Osteocyte (in vitro differentiated cells): Measurements from ENCODE around the gene USP17L29. TPM values are rescaled to one million over a fixed set of nuclear protein-coding genes. Genes with fewer than 3 reads are reported as not detected.
"Not testable (repeated sequence)": the region's sequence is repeated elsewhere in the genome, so short reads cannot be mapped to it uniquely, and the experiment has no call there.

Source experiments
- DNase-seq: peaks from one replicate; pipeline ENCODE4 v3.0.0; 2021; ENCODE audit warnings: mixed read lengths; ENCODE audit not compliant: unreplicated experiment; ENCODE audit errors: extremely low spot score
- H3K27ac Mint-ChIP-seq: one replicate; pipeline ENCODE4 v1.8.0; 2021; ENCODE audit warnings: mild to moderate bottlenecking, mixed read lengths; ENCODE audit not compliant: unreplicated experiment
- H3K27me3 Mint-ChIP-seq: one replicate; pipeline ENCODE4 v1.8.0; 2021; ENCODE audit warnings: mixed read lengths; ENCODE audit not compliant: unreplicated experiment
- H3K36me3 Mint-ChIP-seq: one replicate; pipeline ENCODE4 v1.8.0; 2021; ENCODE audit warnings: mixed read lengths; ENCODE audit not compliant: unreplicated experiment
- H3K4me1 Mint-ChIP-seq: one replicate; pipeline ENCODE4 v1.8.0; 2021; ENCODE audit warnings: mixed read lengths; ENCODE audit not compliant: unreplicated experiment
- H3K4me3 Mint-ChIP-seq: one replicate; pipeline ENCODE4 v1.8.0; 2021; ENCODE audit warnings: mild to moderate bottlenecking, moderate library complexity, mixed read lengths; ENCODE audit not compliant: unreplicated experiment
- H3K9me3 Mint-ChIP-seq: one replicate; pipeline ENCODE4 v1.8.0; 2021; ENCODE audit warnings: mixed read lengths; ENCODE audit not compliant: unreplicated experiment
- long read RNA-seq: library from polyadenylated mRNA; unstranded; transcript quantifications from one replicate; pipeline ENCODE4 v2.0.0, GENCODE V29; 2021
- total RNA-seq: library from RNA; stranded (reverse); gene quantifications from 2 replicates; pipeline ENCODE4 v1.2.1, GENCODE V29; 2021

Gene USP17L29, protein sequence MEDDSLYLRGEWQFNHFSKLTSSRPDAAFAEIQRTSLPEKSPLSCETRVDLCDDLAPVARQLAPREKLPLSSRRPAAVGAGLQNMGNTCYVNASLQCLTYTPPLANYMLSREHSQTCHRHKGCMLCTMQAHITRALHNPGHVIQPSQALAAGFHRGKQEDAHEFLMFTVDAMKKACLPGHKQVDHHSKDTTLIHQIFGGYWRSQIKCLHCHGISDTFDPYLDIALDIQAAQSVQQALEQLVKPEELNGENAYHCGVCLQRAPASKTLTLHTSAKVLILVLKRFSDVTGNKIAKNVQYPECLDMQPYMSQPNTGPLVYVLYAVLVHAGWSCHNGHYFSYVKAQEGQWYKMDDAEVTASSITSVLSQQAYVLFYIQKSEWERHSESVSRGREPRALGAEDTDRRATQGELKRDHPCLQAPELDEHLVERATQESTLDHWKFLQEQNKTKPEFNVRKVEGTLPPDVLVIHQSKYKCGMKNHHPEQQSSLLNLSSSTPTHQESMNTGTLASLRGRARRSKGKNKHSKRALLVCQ
- not detected in 2 replicates for total RNA-seq
- long read RNA-seq = 0 reads

DNA sequence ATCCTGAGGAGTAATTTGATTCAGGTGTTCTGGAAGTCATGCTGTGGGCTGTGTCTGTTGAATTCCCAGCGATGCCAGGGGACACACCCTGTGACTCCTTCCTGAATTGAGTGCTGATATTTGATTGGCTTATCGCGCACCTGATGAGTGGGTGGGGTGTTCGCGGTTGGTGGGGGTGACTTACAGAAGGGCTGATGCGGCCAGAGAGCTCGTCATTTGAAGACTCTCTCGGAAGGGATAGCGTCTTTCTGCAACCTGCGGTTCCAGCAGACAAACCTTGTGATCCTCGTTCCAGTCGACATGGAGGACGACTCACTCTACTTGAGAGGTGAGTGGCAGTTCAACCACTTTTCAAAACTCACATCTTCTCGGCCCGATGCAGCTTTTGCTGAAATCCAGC is at the start of gene USP17L29:
USP17L29 (plus strand) TSS at position 301 of the 400 bp plus-strand sequence; CDS start at position 301, 0 bp downstream.
- H3K27ac Mint-ChIP-seq, H3K4me3 Mint-ChIP-seq, H3K9me3 Mint-ChIP-seq, H3K36me3 Mint-ChIP-seq, H3K27me3 Mint-ChIP-seq, H3K4me1 Mint-ChIP-seq, DNase-seq: not testable (repeated sequence)

DNA sequence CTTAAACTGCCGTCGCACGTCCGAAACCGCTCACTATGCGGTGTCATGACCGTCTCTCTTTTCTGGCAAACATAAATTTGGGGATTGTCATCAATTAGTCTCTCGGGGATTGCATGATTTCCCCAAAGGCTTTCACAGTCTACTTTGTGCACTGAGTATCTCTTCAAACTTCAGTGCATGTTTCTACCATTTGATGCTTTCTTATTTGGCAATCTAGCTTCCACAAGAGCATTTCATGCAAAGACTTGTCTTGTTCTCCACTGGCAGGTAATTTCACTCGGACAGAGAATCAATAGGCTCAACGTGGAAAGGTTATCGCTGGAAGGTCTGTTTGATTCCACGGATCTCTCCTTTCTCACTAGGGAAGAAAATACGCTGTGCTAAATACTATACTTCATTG is 29.2 kb upstream of the USP17L29 start:
- H3K36me3 Mint-ChIP-seq, DNase-seq, H3K4me3 Mint-ChIP-seq, H3K27me3 Mint-ChIP-seq, H3K9me3 Mint-ChIP-seq, H3K4me1 Mint-ChIP-seq, H3K27ac Mint-ChIP-seq: not testable (repeated sequence)

DNA sequence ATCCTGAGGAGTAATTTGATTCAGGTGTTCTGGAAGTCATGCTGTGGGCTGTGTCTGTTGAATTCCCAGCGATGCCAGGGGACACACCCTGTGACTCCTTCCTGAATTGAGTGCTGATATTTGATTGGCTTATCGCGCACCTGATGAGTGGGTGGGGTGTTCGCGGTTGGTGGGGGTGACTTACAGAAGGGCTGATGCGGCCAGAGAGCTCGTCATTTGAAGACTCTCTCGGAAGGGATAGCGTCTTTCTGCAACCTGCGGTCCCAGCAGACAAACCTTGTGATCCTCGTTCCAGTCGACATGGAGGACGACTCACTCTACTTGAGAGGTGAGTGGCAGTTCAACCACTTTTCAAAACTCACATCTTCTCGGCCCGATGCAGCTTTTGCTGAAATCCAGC is 28.6 kb upstream of the USP17L29 start, which contains the start of gene USP17L24:
USP17L24 (plus strand) TSS at position 301 of the 400 bp plus-strand sequence; CDS start at position 301, 0 bp downstream.
- H3K36me3 Mint-ChIP-seq, H3K9me3 Mint-ChIP-seq, H3K27me3 Mint-ChIP-seq, H3K4me3 Mint-ChIP-seq, H3K4me1 Mint-ChIP-seq, DNase-seq, H3K27ac Mint-ChIP-seq: not testable (repeated sequence)

- H3K9me3 Mint-ChIP-seq, H3K4me3 Mint-ChIP-seq, H3K4me1 Mint-ChIP-seq, H3K27me3 Mint-ChIP-seq, H3K36me3 Mint-ChIP-seq, DNase-seq, H3K27ac Mint-ChIP-seq: not testable (repeated sequence)
These were observed 23.8 kb upstream of the USP17L29 start, which contains the start of gene USP17L25 for GRCh38 chr4:9329611-9330010. TSS of gene USP17L25 (plus strand) at chr4:9329911. CDS start at chr4:9329911, 0 bp downstream.

GRCh38 chr4:9334358-9334757 is 19.1 kb upstream of the USP17L29 start, which contains the start of gene USP17L26:
TSS of gene USP17L26 (plus strand) at chr4:9334658. CDS start at chr4:9334658, 0 bp downstream.
- not testable (repeated sequence) for H3K27me3 Mint-ChIP-seq, H3K27ac Mint-ChIP-seq, H3K4me3 Mint-ChIP-seq, H3K36me3 Mint-ChIP-seq, DNase-seq, H3K4me1 Mint-ChIP-seq, H3K9me3 Mint-ChIP-seq

GRCh38 chr4:9339103-9339502 is 14.3 kb upstream of the USP17L29 start, which contains the start of gene USP17L5:
TSS of gene USP17L5 (plus strand) at chr4:9339403. CDS start at chr4:9339403, 0 bp downstream.
- not testable (repeated sequence) for H3K4me1 Mint-ChIP-seq, DNase-seq, H3K9me3 Mint-ChIP-seq, H3K36me3 Mint-ChIP-seq, H3K4me3 Mint-ChIP-seq, H3K27me3 Mint-ChIP-seq, H3K27ac Mint-ChIP-seq

DNA sequence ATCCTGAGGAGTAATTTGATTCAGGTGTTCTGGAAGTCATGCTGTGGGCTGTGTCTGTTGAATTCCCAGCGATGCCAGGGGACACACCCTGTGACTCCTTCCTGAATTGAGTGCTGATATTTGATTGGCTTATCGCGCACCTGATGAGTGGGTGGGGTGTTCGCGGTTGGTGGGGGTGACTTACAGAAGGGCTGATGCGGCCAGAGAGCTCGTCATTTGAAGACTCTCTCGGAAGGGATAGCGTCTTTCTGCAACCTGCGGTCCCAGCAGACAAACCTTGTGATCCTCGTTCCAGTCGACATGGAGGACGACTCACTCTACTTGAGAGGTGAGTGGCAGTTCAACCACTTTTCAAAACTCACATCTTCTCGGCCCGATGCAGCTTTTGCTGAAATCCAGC is 9.6 kb upstream of the USP17L29 start, which contains the start of gene USP17L27:
USP17L27 (plus strand) TSS at position 301 of the 400 bp plus-strand sequence; CDS start at position 301, 0 bp downstream.
- H3K27ac Mint-ChIP-seq = not testable (repeated sequence)

DNA sequence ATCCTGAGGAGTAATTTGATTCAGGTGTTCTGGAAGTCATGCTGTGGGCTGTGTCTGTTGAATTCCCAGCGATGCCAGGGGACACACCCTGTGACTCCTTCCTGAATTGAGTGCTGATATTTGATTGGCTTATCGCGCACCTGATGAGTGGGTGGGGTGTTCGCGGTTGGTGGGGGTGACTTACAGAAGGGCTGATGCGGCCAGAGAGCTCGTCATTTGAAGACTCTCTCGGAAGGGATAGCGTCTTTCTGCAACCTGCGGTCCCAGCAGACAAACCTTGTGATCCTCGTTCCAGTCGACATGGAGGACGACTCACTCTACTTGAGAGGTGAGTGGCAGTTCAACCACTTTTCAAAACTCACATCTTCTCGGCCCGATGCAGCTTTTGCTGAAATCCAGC is 4.8 kb upstream of the USP17L29 start, which contains the start of gene USP17L28:
USP17L28 (plus strand) TSS at position 301 of the 400 bp plus-strand sequence; CDS start at position 301, 0 bp downstream.
- not testable (repeated sequence) for H3K27ac Mint-ChIP-seq, H3K9me3 Mint-ChIP-seq, H3K27me3 Mint-ChIP-seq, DNase-seq, H3K4me3 Mint-ChIP-seq, H3K36me3 Mint-ChIP-seq, H3K4me1 Mint-ChIP-seq

More for the DNA sequence above, 9.6 kb upstream of the USP17L29 start, which contains the start of gene USP17L27:
- H3K36me3 Mint-ChIP-seq, DNase-seq, H3K4me3 Mint-ChIP-seq, H3K4me1 Mint-ChIP-seq, H3K9me3 Mint-ChIP-seq, H3K27me3 Mint-ChIP-seq: not testable (repeated sequence)

GRCh38 chr4:9350866-9351265 is 2.6 kb upstream of the USP17L29 start:
- H3K27ac Mint-ChIP-seq, DNase-seq, H3K4me1 Mint-ChIP-seq, H3K27me3 Mint-ChIP-seq, H3K36me3 Mint-ChIP-seq, H3K4me3 Mint-ChIP-seq, H3K9me3 Mint-ChIP-seq: not testable (repeated sequence)

DNA sequence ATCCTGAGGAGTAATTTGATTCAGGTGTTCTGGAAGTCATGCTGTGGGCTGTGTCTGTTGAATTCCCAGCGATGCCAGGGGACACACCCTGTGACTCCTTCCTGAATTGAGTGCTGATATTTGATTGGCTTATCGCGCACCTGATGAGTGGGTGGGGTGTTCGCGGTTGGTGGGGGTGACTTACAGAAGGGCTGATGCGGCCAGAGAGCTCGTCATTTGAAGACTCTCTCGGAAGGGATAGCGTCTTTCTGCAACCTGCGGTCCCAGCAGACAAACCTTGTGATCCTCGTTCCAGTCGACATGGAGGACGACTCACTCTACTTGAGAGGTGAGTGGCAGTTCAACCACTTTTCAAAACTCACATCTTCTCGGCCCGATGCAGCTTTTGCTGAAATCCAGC is 9.4 kb downstream of the USP17L29 start, which contains the start of gene USP17L30:
USP17L30 (plus strand) TSS at position 301 of the 400 bp plus-strand sequence; CDS start at position 301, 0 bp downstream.
- not testable (repeated sequence) for H3K36me3 Mint-ChIP-seq, H3K27me3 Mint-ChIP-seq, H3K27ac Mint-ChIP-seq, H3K9me3 Mint-ChIP-seq, DNase-seq, H3K4me3 Mint-ChIP-seq, H3K4me1 Mint-ChIP-seq

DNA sequence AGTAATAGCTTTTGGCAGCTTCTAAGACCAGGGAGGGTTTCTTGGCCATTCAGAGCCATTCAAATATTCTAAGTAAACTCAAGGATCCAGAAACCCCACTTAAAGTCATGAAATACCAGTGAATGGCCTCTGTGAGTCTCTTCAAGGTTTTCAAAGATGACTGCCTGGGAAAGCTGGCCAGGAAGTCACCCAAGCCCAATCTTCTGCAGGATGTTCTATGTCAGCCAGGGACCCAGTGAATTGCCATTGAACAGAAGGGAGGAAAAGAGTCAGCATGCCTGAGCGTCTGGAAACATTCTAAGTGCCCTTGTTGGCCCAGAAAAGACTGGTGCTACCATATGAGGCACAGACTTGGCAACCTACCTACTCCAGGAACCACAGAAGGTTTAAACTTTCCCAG is 26.4 kb downstream of the USP17L29 start:
- H3K4me3 Mint-ChIP-seq, DNase-seq, H3K27ac Mint-ChIP-seq, H3K9me3 Mint-ChIP-seq, H3K36me3 Mint-ChIP-seq, H3K4me1 Mint-ChIP-seq, H3K27me3 Mint-ChIP-seq: not testable (repeated sequence)
